Lung (tissue), 12 donors: Measurements from ENCODE around the gene GABBR2. TPM values are rescaled to one million over a fixed set of nuclear protein-coding genes. Genes with fewer than 3 reads are reported as not detected.

Experiments used
- ATAC-seq: fragments of 200-7000 bp; cut with Tn5 transposase; one replicate; pipeline ENCODE4 v1.9.1; 2020; ENCODE audit warnings: moderate number of reproducible peaks; ENCODE audit not compliant: insufficient read depth, low FRiP score
- DNase-seq, 3 donors: peaks; one replicate each; pipeline ENCODE4 v3.0.0-alpha.2; 2013 to 2017
- H3K27ac ChIP-seq, 2 donors: one replicate each; pipeline ENCODE4 v1.5.1; 2013; ENCODE audit warnings: mild to moderate bottlenecking in 2 of 2, moderate library complexity in 2 of 2, control low read depth in 1 of 2, inconsistent platforms in 1 of 2, low read depth in 1 of 2, low read length in 1 of 2
- H3K27me3 ChIP-seq, 3 donors: one replicate each; pipeline ENCODE4 v1.5.1; 2013; ENCODE audit warnings: low read length in 2 of 3; ENCODE audit not compliant: control insufficient read depth in 3 of 3, insufficient read depth in 3 of 3
- H3K36me3 ChIP-seq, 4 donors: one replicate each; pipeline ENCODE4 v1.5.1; 2013; ENCODE audit warnings: low read length in 4 of 4, mild to moderate bottlenecking in 1 of 4, moderate library complexity in 1 of 4; ENCODE audit not compliant: control insufficient read depth in 4 of 4, insufficient read depth in 4 of 4
- H3K4me1 ChIP-seq, 5 donors: one replicate each; pipeline ENCODE4 v1.5.1; 2013; ENCODE audit warnings: low read length in 5 of 5, mild to moderate bottlenecking in 2 of 5, moderate library complexity in 1 of 5; ENCODE audit not compliant: control insufficient read depth in 5 of 5, insufficient read depth in 5 of 5
- H3K4me3 ChIP-seq: one replicate; pipeline ENCODE4 v1.5.1; 2013; ENCODE audit warnings: mild to moderate bottlenecking, control low read depth, moderate library complexity
- H3K9ac ChIP-seq, 2 donors: one replicate each; pipeline ENCODE4 v1.5.1; 2013; ENCODE audit warnings: low read length in 2 of 2, control low read depth in 1 of 2; ENCODE audit not compliant: insufficient read depth in 1 of 2
- H3K9me3 ChIP-seq, 4 donors: one replicate each; pipeline ENCODE4 v1.5.1; 2013; ENCODE audit warnings: low read length in 3 of 4, mild to moderate bottlenecking in 1 of 4, moderate library complexity in 1 of 4; ENCODE audit not compliant: control insufficient read depth in 4 of 4, insufficient read depth in 3 of 4
- WGBS, 2 donors: extraction: QIAGEN DNeasy Blood & Tissue Kit; methylation state at CpG; one replicate each; pipeline ENCODE4 v1.1.7; 2013; 5-methylcytosine and 5-hydroxymethylcytosine counted together
- polyA plus RNA-seq, 2 donors: library from polyadenylated mRNA; stranded (reverse); fragments of 200-250 nt; gene quantifications; one replicate each; pipeline ENCODE4 v1.2.1, GENCODE V29; 2013
- total RNA-seq, 2 donors: library from RNA; depleted of rRNA in 1 of 2; stranded (reverse); fragments of >200 nt in 1 of 2; gene quantifications; one replicate each; pipeline ENCODE4 v1.2.1, GENCODE V29; 2014 to 2021
- TF ChIP-seq, protein P1 (sequence below): IDR thresholded peaks from 2 replicates; pipeline ENCODE4 v1.5.1; 2012; ENCODE audit warnings: mild to moderate bottlenecking; ENCODE audit errors: control extremely low read depth, extremely low read depth
- donor health status: control.
- donor health status: control.
- donor health status: Bipolar disorder and iron deficiency.
- donor health status: healthy.
- donor health status: DM: yes; HTN: yes; CAD: no.

The GABBR2 gene
- total and polyA plus RNA-seq, 4 donors: 0.40 to 1.8 (median 0.64) TPM

DNA sequence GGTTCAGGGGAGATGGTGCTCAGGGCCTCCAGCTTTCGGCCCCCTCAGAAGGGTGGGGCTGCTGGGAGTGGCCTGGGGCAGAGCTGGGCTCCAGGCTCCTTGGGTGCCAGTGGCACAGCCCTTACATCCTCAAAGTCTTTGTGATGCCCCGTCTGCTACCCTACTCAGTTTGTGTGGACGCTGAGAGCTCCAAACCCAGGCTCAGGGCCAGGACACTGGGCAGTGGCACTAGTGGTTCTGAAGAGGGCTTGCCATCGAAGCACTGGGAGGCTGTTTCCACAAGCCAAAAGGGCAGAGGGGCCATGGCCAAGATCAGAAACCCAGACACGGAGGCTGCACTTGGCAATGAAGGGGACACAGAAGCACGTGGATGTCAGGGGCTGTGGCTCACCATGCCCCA lies 99.1 kb downstream of the GABBR2 start:
- ATAC-seq (no peak), DNase-seq (no peak)
- H3K4me3 ChIP-seq: no peak overlapping the region
- H3K9me3 ChIP-seq: no peaks in the 10 kb centered on the region
- H3K4me1 ChIP-seq: peaks cover 0 to 32% (median 13%) of the 10 kb centered on the region in 5 donors
- TF ChIP-seq, protein P1, sequence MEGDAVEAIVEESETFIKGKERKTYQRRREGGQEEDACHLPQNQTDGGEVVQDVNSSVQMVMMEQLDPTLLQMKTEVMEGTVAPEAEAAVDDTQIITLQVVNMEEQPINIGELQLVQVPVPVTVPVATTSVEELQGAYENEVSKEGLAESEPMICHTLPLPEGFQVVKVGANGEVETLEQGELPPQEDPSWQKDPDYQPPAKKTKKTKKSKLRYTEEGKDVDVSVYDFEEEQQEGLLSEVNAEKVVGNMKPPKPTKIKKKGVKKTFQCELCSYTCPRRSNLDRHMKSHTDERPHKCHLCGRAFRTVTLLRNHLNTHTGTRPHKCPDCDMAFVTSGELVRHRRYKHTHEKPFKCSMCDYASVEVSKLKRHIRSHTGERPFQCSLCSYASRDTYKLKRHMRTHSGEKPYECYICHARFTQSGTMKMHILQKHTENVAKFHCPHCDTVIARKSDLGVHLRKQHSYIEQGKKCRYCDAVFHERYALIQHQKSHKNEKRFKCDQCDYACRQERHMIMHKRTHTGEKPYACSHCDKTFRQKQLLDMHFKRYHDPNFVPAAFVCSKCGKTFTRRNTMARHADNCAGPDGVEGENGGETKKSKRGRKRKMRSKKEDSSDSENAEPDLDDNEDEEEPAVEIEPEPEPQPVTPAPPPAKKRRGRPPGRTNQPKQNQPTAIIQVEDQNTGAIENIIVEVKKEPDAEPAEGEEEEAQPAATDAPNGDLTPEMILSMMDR: no peak
- H3K27me3 ChIP-seq: no peaks in the 10 kb centered on the region
- no peak overlapping the region for H3K9ac ChIP-seq
- no peak overlapping the region for H3K27ac ChIP-seq
- H3K36me3 ChIP-seq: no peaks in the 10 kb centered on the region
- WGBS, 2 donors: 81 to 86% methylated on average over 6 of the region's 6 CpGs

DNA sequence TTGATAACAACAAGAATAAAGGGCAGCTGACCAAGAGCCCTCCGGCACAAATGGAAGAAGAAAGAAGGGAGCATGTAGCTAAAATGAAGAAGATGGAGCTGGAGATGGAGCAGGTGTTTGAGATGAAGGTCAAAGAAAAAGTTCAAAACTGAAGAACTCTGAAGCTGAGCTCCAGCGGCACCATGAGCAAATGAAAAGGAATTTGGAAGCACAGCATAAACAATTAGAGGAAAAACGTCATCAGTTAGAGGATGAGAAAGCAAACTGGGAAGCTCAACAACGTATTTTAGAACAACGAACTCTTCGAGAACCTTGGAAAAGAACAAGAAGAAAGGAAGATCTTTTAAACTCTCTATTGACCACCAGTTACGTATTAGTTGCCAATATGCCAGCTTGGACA lies 100.9 kb downstream of the GABBR2 start:
- no peak overlapping the region for H3K9ac ChIP-seq
- no peak overlapping the region for H3K27ac ChIP-seq
- H3K9me3 ChIP-seq: no peaks in the 10 kb centered on the region
- ATAC-seq: no peak
- TF ChIP-seq, protein P1: no peak
- 48 to 51% methylated on average over 7 of the region's 7 CpGs for WGBS, 2 donors
- H3K4me1 ChIP-seq: peaks cover 0 to 32% (median 13%) of the 10 kb centered on the region in 5 donors
- H3K27me3 ChIP-seq: no peaks in the 10 kb centered on the region
- DNase-seq: peak in 1 of 3 donors; percentile 17
- no peaks in the 10 kb centered on the region for H3K36me3 ChIP-seq
- H3K4me3 ChIP-seq: no peak overlapping the region

DNA sequence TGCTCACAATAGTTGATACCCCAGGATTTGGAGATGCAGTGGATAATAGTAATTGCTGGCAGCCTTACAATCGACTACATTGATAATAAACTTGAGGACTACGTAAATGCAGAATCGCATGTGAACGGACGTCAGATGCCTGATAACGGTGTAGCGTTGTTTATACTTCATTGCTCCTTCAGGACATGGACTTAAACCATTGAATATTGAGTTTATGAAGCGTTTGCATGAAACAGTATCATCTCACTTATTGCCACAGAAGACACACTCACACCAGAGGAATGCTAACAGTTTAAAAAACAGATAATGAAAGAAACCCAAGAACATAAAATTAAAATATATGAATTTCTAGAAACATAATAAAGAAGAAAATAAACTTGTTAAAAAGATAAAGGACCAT lies 101.6 kb downstream of the GABBR2 start:
- Histone ChIP-seq H3K9me3 (no peaks in the 10 kb centered on the region), H3K36me3 (no peaks in the 10 kb centered on the region), H3K4me3 (no peak overlapping the region), H3K4me1 (peaks cover 0 to 26% (median 9%) of the 10 kb centered on the region in 5 donors), H3K27ac (no peak overlapping the region), H3K27me3 (no peaks in the 10 kb centered on the region), H3K9ac (no peak overlapping the region)
- 90 to 94% methylated on average over 8 of the region's 8 CpGs for WGBS, 2 donors
- TF ChIP-seq, protein P1: no peak
- no peak for ATAC-seq
- no peak for DNase-seq

DNA sequence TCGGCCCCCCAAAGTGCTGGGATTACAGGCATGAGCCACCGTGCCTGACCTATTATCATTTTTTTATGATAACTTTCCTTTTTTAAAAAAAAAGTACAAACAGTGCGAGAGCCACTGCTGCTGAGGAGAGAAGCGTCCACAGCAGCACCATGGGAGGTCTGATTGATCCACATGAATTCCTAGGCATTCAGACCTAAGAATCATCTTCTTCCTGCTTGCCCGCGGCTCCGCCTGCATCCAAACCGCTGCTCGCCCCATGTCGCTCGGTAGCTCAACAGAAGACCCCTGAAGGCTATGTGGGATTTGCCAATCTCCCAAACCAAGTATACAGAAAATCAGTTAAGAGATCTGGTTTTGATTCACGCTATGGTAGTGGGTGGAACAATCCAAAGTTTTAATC lies 102.0 kb downstream of the GABBR2 start:
- Histone ChIP-seq H3K27ac (no peak overlapping the region), H3K4me3 (no peak overlapping the region), H3K9ac (no peak overlapping the region), H3K4me1 (peaks cover 0 to 21% (median 5%) of the 10 kb centered on the region in 5 donors), H3K36me3 (no peaks in the 10 kb centered on the region), H3K27me3 (no peaks in the 10 kb centered on the region), H3K9me3 (no peaks in the 10 kb centered on the region)
- DNase-seq (no peak), ATAC-seq (no peak)
- WGBS, 2 donors: 91 to 95% methylated on average over 12 of the region's 12 CpGs
- TF ChIP-seq, protein P1: no peak
